ENCODE results near the gene CDKN2AIP.

CDKN2AIP gene

GRCh38 chr4:183444214-183445096, at the start of gene CDKN2AIP:
Gene CDKN2AIP, plus strand, starts transcription at chr4:183444636. Its CDS starts 162 bp downstream, at chr4:183444798.
- TF ChIP-seq CTCF (IDR thresholded peaks at IDR 0.05; ENCODE audit: low read depth, low read length, missing control alignments): peak; percentile 9
- peak within 1 kb of the TSS; percentile 98 for H3K4me3 ChIP-seq (ENCODE audit: low read depth, low read length)
- DNase-seq (ENCODE audit: low read depth): peak; percentile 80

- DNase-seq (ENCODE audit: low read depth): no peak
- no peak overlapping the region for H3K4me3 ChIP-seq (ENCODE audit: low read depth, low read length)
- no peak for TF ChIP-seq CTCF (IDR thresholded peaks at IDR 0.05; ENCODE audit: low read depth, low read length, missing control alignments)
These were observed 49.0 kb upstream of the CDKN2AIP start for GRCh38 chr4:183395395-183395794.

GRCh38 chr4:183396227-183396637, 48.2 kb upstream of the CDKN2AIP start:
- TF ChIP-seq CTCF (IDR thresholded peaks at IDR 0.05; ENCODE audit: low read depth, low read length, missing control alignments): no peak
- H3K4me3 ChIP-seq (ENCODE audit: low read depth, low read length): no peak overlapping the region
- DNase-seq (ENCODE audit: low read depth): no peak

GRCh38 chr4:183397741-183398297, 46.6 kb upstream of the CDKN2AIP start:
- no peak for TF ChIP-seq CTCF (IDR thresholded peaks at IDR 0.05; ENCODE audit: low read depth, low read length, missing control alignments)
- no peak overlapping the region for H3K4me3 ChIP-seq (ENCODE audit: low read depth, low read length)

GRCh38 chr4:183398298-183399125, 45.9 kb upstream of the CDKN2AIP start:
- H3K4me3 ChIP-seq (ENCODE audit: low read depth, low read length): peak overlapping the region; percentile 40
- TF ChIP-seq CTCF (IDR thresholded peaks at IDR 0.05; ENCODE audit: low read depth, low read length, missing control alignments): peak; percentile 59
- no peak for DNase-seq (ENCODE audit: low read depth)

More at GRCh38 chr4:183397741-183398297, 46.6 kb upstream of the CDKN2AIP start:
- DNase-seq (ENCODE audit: low read depth): no peak

- no peak overlapping the region for H3K4me3 ChIP-seq (ENCODE audit: low read depth, low read length)
- TF ChIP-seq CTCF (IDR thresholded peaks at IDR 0.05; ENCODE audit: low read depth, low read length, missing control alignments): no peak
- no peak for DNase-seq (ENCODE audit: low read depth)
These were observed 45.3 kb upstream of the CDKN2AIP start for GRCh38 chr4:183399126-183399522.
